ENCODE measurements around the gene ATRN.

Gene ATRN

GRCh38 chr20:3691306-3691705, 220.5 kb downstream of the ATRN start:
- FAIRE-seq (no peak), DNase-seq (ENCODE audit: insufficient read length, low spot score) (no peak)

GRCh38 chr20:3691897-3692296, 221.1 kb downstream of the ATRN start:
- DNase-seq (ENCODE audit: insufficient read length, low spot score) (no peak), FAIRE-seq (no peak)

GRCh38 chr20:3692706-3693294, 222.0 kb downstream of the ATRN start:
- FAIRE-seq (no peak), DNase-seq (ENCODE audit: insufficient read length, low spot score) (no peak)

- no peak for FAIRE-seq
- DNase-seq (ENCODE audit: insufficient read length, low spot score), result no peak
These were observed 222.6 kb downstream of the ATRN start for GRCh38 chr20:3693376-3693775.

GRCh38 chr20:3694864-3695263, 224.0 kb downstream of the ATRN start:
- no peak for FAIRE-seq
- no peak for DNase-seq (ENCODE audit: insufficient read length, low spot score)

- FAIRE-seq (no peak), DNase-seq (ENCODE audit: insufficient read length, low spot score) (no peak)
These were observed 225.4 kb downstream of the ATRN start for GRCh38 chr20:3696200-3696599.

GRCh38 chr20:3696745-3697587, 226.1 kb downstream of the ATRN start:
- no peak for FAIRE-seq
- no peak for DNase-seq (ENCODE audit: insufficient read length, low spot score)

- no peak for FAIRE-seq
- DNase-seq (ENCODE audit: insufficient read length, low spot score), result no peak
These were observed 226.9 kb downstream of the ATRN start for GRCh38 chr20:3697588-3698305.

GRCh38 chr20:3698591-3699001, 227.8 kb downstream of the ATRN start:
- FAIRE-seq, result no peak
- no peak for DNase-seq (ENCODE audit: insufficient read length, low spot score)

- DNase-seq (ENCODE audit: insufficient read length, low spot score) (no peak), FAIRE-seq (no peak)
These were observed 228.2 kb downstream of the ATRN start for GRCh38 chr20:3699037-3699436.
